GM12872 (cell line): ENCODE measurements around the gene FGD4.

ENCODE experiments used
- TF ChIP-seq, protein P1 (sequence below): IDR thresholded peaks from 3 replicates; pipeline ENCODE4 v1.5.1; 2011; ENCODE audit warnings: low read depth, mild to moderate bottlenecking, low read length, moderate library complexity; ENCODE audit not compliant: insufficient read depth

The FGD4 gene

GRCh38 chr12:32532951-32533350, 133.6 kb downstream of the FGD4 start:
- TF ChIP-seq, protein P1, sequence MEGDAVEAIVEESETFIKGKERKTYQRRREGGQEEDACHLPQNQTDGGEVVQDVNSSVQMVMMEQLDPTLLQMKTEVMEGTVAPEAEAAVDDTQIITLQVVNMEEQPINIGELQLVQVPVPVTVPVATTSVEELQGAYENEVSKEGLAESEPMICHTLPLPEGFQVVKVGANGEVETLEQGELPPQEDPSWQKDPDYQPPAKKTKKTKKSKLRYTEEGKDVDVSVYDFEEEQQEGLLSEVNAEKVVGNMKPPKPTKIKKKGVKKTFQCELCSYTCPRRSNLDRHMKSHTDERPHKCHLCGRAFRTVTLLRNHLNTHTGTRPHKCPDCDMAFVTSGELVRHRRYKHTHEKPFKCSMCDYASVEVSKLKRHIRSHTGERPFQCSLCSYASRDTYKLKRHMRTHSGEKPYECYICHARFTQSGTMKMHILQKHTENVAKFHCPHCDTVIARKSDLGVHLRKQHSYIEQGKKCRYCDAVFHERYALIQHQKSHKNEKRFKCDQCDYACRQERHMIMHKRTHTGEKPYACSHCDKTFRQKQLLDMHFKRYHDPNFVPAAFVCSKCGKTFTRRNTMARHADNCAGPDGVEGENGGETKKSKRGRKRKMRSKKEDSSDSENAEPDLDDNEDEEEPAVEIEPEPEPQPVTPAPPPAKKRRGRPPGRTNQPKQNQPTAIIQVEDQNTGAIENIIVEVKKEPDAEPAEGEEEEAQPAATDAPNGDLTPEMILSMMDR = no peak

DNA sequence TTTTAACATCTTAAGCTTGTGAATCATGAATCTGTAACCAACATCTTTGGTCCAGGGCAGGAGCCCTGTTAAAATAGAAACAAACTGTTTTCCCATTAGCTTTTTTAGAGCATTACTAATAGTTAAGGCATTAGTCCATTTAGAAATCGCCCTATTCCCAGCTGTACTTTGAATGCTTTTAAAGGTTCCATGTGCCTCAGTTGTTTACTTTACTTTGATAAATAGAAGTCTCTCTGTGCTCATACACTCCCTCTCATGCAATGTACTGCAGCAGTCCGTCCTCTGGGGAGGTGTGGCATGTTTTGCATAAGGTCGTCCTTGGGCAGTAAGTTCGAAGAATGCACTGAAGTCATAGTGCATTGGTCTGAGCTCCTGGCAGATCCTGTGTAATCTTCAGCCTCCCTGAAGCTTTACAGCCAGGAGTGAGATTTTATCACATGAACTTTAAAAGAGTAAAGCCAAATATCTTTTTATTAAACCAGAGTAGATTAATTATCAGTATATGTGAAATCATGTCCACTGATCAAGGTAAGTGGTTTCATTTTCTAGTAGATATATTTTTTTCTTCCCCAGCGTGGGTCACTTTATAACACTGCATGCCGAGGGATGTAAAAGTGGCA, 134.7 kb downstream of the FGD4 start:
- TF ChIP-seq, protein P1 = no peak

GRCh38 chr12:32534698-32535097, 135.3 kb downstream of the FGD4 start:
- TF ChIP-seq, protein P1 = no peak

- TF ChIP-seq, protein P1 = no peak
Measured at GRCh38 chr12:32535288-32535999, 136.1 kb downstream of the FGD4 start.

- TF ChIP-seq, protein P1 = no peak
Measured at GRCh38 chr12:32536000-32536345, 136.6 kb downstream of the FGD4 start.

GRCh38 chr12:32541754-32542374, 142.5 kb downstream of the FGD4 start:
- TF ChIP-seq, protein P1 = no peak

GRCh38 chr12:32542428-32543229, 143.3 kb downstream of the FGD4 start:
- TF ChIP-seq, protein P1 = no peak
